ENCODE measurements around the gene CRNKL1.

GRCh38 chr20:20092827-20093226 is 40.6 kb upstream of the CRNKL1 start:
- TF ChIP-seq CTCF (IDR thresholded peaks at IDR 0.05 in 2 of 3, conservative IDR thresholded peaks at IDR 0.05 in 1 of 3; ENCODE audit: borderline replicate concordance in 1 of 3, insufficient read depth in 1 of 3, low read depth in 2 of 3, low read length in 2 of 3): no peak
- no peak for TF ChIP-seq SIN3A (IDR thresholded peaks at IDR 0.05; ENCODE audit: low read depth)
- no peak for TF ChIP-seq POLR2A (IDR thresholded peaks at IDR 0.05; ENCODE audit: borderline replicate concordance, extremely low read depth, insufficient read depth, insufficient read length)
- TF ChIP-seq POLR2AphosphoS5 (IDR thresholded peaks at IDR 0.05; ENCODE audit: low read depth, low read length): no peak
- no peak for TF ChIP-seq ZBTB33 (IDR thresholded peaks at IDR 0.05; ENCODE audit: extremely low read depth, insufficient replicate concordance, low read length)
- no peak for TF ChIP-seq EZH2 (IDR thresholded peaks at IDR 0.05)
- no peak for TF ChIP-seq REST (IDR thresholded peaks at IDR 0.05; ENCODE audit: low read depth)
- no peak for TF ChIP-seq RAD21 (IDR thresholded peaks at IDR 0.05; ENCODE audit: low read depth)
- no peak for TF ChIP-seq SP1 (IDR thresholded peaks at IDR 0.05; ENCODE audit: low read depth)
- TF ChIP-seq TCF7L2 (IDR thresholded peaks at IDR 0.05; ENCODE audit: borderline replicate concordance, extremely low read depth, insufficient read depth, insufficient read length): no peak
